Activated CD8-positive, alpha-beta T cell treated with anti-CD3 and anti-CD28 coated beads for 36 hours (primary cell): Measurements from ENCODE around the gene RC3H2. TPM values are rescaled to one million over a fixed set of nuclear protein-coding genes. Genes with fewer than 3 reads are reported as not detected.

Experiments used
- ATAC-seq: fragments of 200-7000 bp; cut with Tn5 transposase; one replicate; pipeline ENCODE4 v1.10.0; 2021; ENCODE audit warnings: mild to moderate bottlenecking, moderate library complexity
- CTCF ChIA-PET: fragments of 350-600 bp; sonication (Branson Sonifier 250); formaldehyde crosslinking; loops from one replicate; lab custom pipeline; 2021; ENCODE audit warnings: antibody characterized with exemption; lab: Charles Lee
- POLR2A ChIA-PET: fragments of 350-600 bp; sonication (Branson Sonifier 250); formaldehyde crosslinking; loops from one replicate; lab custom pipeline; 2021; ENCODE audit warnings: antibody characterized with exemption; lab: Charles Lee
- DNase-seq: peaks from one replicate; pipeline ENCODE4 v3.0.0-alpha.2; 2020
- H3K27ac Mint-ChIP-seq: one replicate; pipeline ENCODE4 v1.8.0; 2021; ENCODE audit warnings: mild to moderate bottlenecking, mixed read lengths
- H3K27me3 Mint-ChIP-seq: one replicate; pipeline ENCODE4 v1.8.0; 2021; ENCODE audit warnings: mixed read lengths
- H3K36me3 Mint-ChIP-seq: one replicate; pipeline ENCODE4 v1.8.0; 2021; ENCODE audit warnings: low read depth, mixed read lengths
- H3K4me1 Mint-ChIP-seq: one replicate; pipeline ENCODE4 v1.8.0; 2021; ENCODE audit warnings: low read depth, mixed read lengths
- H3K4me3 Mint-ChIP-seq: one replicate; pipeline ENCODE4 v1.8.0; 2021; ENCODE audit warnings: mild to moderate bottlenecking, moderate library complexity, mixed read lengths
- H3K9me3 Mint-ChIP-seq: one replicate; pipeline ENCODE4 v1.8.0; 2021; ENCODE audit warnings: mixed read lengths
- CTCF ChIP-seq: fragments of 200-600 bp; IDR thresholded peaks from one replicate; pipeline ENCODE4 v1.8.0; 2022; ENCODE audit warnings: antibody characterized with exemption, mild to moderate bottlenecking
- intact Hi-C: fragments of 100-400 bp; cut with micrococcal nuclease; formaldehyde crosslinking; loops from one replicate; pipeline ENCODE4 v1.10.0; 2022
- total RNA-seq, 2 experiments: library from RNA; stranded (reverse); gene quantifications; one replicate each; pipeline ENCODE4 v1.2.3, GENCODE V29; 2021

RC3H2 gene
- total RNA-seq, 2 experiments from 2014 or later: 22.7 to 22.8 TPM

GRCh38 chr9:122904466-122904822 is 715 bp downstream of the RC3H2 start:
- H3K9me3 Mint-ChIP-seq: no peaks in the 10 kb centered on the region
- POLR2A ChIA-PET: interaction anchor here (0.6 to 2.3 kb wide), 10 partner anchors 8 to 640 kb away, joined by 3 to 17 read pairs (median 5); partner anchors contain the start of genes MRRF, RABGAP1, RBM18 and ZBTB6
- peak overlapping the region; percentile 94 for H3K4me3 Mint-ChIP-seq
- CTCF ChIA-PET: interaction anchor here (1.0 to 1.7 kb wide), 5 partner anchors 8 to 440 kb away, joined by 3 to 6 read pairs (median 3); partner anchors contain the start of genes RABGAP1 and ZBTB6
- no peak for TF ChIP-seq CTCF
- intact Hi-C loops: no loop called here
- peak; percentile 41 for DNase-seq
- H3K4me1 Mint-ChIP-seq: peaks cover 17% of the 10 kb centered on the region
- H3K27ac Mint-ChIP-seq: peak overlapping the region; percentile 95
- peak; percentile 1 for ATAC-seq
- no peaks in the 10 kb centered on the region for H3K27me3 Mint-ChIP-seq
- H3K36me3 Mint-ChIP-seq: peaks cover 13% of the 10 kb centered on the region

DNA sequence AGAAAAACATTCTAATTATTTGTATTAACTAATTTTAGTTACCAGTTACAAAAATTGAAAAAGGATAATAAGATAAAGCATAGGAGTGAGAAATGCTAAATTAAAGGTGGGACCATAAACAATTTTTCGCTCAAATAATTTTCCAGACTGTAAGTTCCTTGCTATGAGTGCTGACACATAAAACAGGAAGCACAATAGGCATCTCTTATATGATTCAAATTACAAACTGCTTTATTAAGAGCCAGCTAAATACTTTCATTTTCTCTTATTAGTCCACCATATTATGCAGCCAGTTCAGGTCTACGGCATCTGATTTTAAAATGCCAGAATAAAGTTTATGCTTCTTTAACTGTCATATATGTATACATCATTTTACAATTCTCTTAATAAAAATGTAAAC is 4.4 kb downstream of the RC3H2 start:
- ATAC-seq (no peak), DNase-seq (no peak)
- POLR2A ChIA-PET: interaction anchor here (0.5 kb wide), 1 partner anchor 17 kb away, joined by 3 read pairs; no protein-coding TSS in a partner anchor
- CTCF ChIA-PET: no interaction called here
- peak overlapping the region; percentile 53 for H3K4me3 Mint-ChIP-seq
- H3K9me3 Mint-ChIP-seq: no peaks in the 10 kb centered on the region
- H3K36me3 Mint-ChIP-seq: peaks cover 18% of the 10 kb centered on the region
- intact Hi-C loops: no loop called here
- H3K27me3 Mint-ChIP-seq: no peaks in the 10 kb centered on the region
- peaks cover 34% of the 10 kb centered on the region for H3K4me1 Mint-ChIP-seq
- H3K27ac Mint-ChIP-seq: peak overlapping the region; percentile 77
- no peak for TF ChIP-seq CTCF

- H3K9me3 Mint-ChIP-seq: no peaks in the 10 kb centered on the region
- ChIA-PET POLR2A (no interaction called here), CTCF (interaction anchor here (0.9 to 1.6 kb wide), 3 partner anchors 8 to 93 kb away, joined by 3 to 4 read pairs (median 3); no protein-coding TSS in a partner anchor)
- DNase-seq (no peak), ATAC-seq (no peak)
- H3K36me3 Mint-ChIP-seq: peaks cover 22% of the 10 kb centered on the region
- TF ChIP-seq CTCF: no peak
- H3K27me3 Mint-ChIP-seq: no peaks in the 10 kb centered on the region
- H3K4me3 Mint-ChIP-seq: no peak overlapping the region
- peak overlapping the region; percentile 50 for H3K27ac Mint-ChIP-seq
- peaks cover 31% of the 10 kb centered on the region for H3K4me1 Mint-ChIP-seq
- intact Hi-C loops: no loop called here
These were observed 7.2 kb downstream of the RC3H2 start for GRCh38 chr9:122897969-122898368.

- Mint-ChIP-seq H3K36me3 (peaks cover 17% of the 10 kb centered on the region), H3K9me3 (no peaks in the 10 kb centered on the region), H3K27me3 (no peaks in the 10 kb centered on the region), H3K4me1 (no peaks in the 10 kb centered on the region), H3K4me3 (no peak overlapping the region), H3K27ac (no peak overlapping the region)
- ChIA-PET CTCF (no interaction called here), POLR2A (no interaction called here)
- ATAC-seq: no peak
- intact Hi-C loops: no loop called here
- no peak for DNase-seq
- TF ChIP-seq CTCF: no peak
These were observed 16.7 kb downstream of the RC3H2 start for GRCh38 chr9:122888480-122888879.

DNA sequence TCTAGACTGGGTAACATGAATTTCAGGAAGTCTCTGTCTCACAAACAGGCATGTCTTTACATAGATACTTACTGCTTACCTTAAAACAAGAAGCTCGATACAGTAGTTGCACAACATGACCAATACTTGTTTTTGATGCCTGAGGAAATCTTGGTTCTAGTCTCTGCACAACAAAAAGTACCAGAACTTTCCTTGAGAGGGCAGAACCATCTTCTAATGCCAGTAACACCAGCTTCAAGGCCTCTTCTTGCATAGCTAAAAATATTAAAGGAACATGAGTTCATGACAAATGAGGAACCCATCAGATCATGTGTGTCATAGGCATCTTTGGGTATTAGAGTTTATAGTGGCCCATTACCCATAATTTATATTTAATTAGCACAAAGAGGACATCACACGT is 22.0 kb downstream of the RC3H2 start:
- intact Hi-C loops: no loop called here
- H3K4me3 Mint-ChIP-seq: no peak overlapping the region
- peaks cover 7% of the 10 kb centered on the region for H3K4me1 Mint-ChIP-seq
- H3K27me3 Mint-ChIP-seq: no peaks in the 10 kb centered on the region
- ChIA-PET POLR2A (interaction anchor here (0.6 to 0.7 kb wide), 2 partner anchors 18 to 411 kb away, joined by 3 read pairs; no protein-coding TSS in a partner anchor), CTCF (interaction anchor here (0.9 to 1.9 kb wide), 3 partner anchors 9 to 21 kb away, joined by 3 to 5 read pairs (median 4); no protein-coding TSS in a partner anchor)
- no peaks in the 10 kb centered on the region for H3K9me3 Mint-ChIP-seq
- ATAC-seq: no peak
- peaks cover 15% of the 10 kb centered on the region for H3K36me3 Mint-ChIP-seq
- H3K27ac Mint-ChIP-seq: peak overlapping the region; percentile 18
- DNase-seq: no peak
- TF ChIP-seq CTCF: no peak
